ENCODE results near the gene ZNF652. TPM values are rescaled to one million over a fixed set of nuclear protein-coding genes. Genes with fewer than 3 reads are reported as not detected.

The ZNF652 gene
- polyA plus RNA-seq, 1 donor (not counting 4 experiments of a cell fraction or from before 2014, with no cell fraction given), result 8.9 TPM

GRCh38 chr17:49249890-49250522 is 112.0 kb downstream of the ZNF652 start:
- dilution Hi-C loops (cut with MboI; ENCODE audit: extremely low pct_ligation_motif_present, low sequenced_read_pairs), result no loop called here
- FAIRE-seq, result no peak
- H3K4me2 ChIP-seq (ENCODE audit: control insufficient read depth, extremely low read depth, insufficient read depth, low read depth, low read length), result no peak overlapping the region

GRCh38 chr17:49249292-49249794 is 112.7 kb downstream of the ZNF652 start:
- Histone ChIP-seq H4K20me1 (ENCODE audit: control insufficient read depth, extremely low read depth, insufficient read depth, low read length) (no peaks in the 10 kb centered on the region), H3K9ac (ENCODE audit: control insufficient read depth, extremely low read depth, insufficient read depth, low read length) (no peak overlapping the region), H2AFZ (ENCODE audit: control insufficient read depth, low read length) (no peak overlapping the region), H3K9me1 (ENCODE audit: control insufficient read depth, extremely low read depth, insufficient read depth, low read length) (no peaks in the 10 kb centered on the region), H3K27me3 (ENCODE audit: control insufficient read depth, extremely low read depth, insufficient read depth, low read length) (peaks cover 4% of the 10 kb centered on the region), H3K27ac (ENCODE audit: control insufficient read depth, insufficient read depth, low read length) (no peak overlapping the region), H3K4me2 (ENCODE audit: control insufficient read depth, extremely low read depth, insufficient read depth, low read depth, low read length) (no peak overlapping the region), H3K79me2 (ENCODE audit: control insufficient read depth, insufficient read depth, low read length) (no peaks in the 10 kb centered on the region), H3K4me3 (ENCODE audit: control insufficient read depth in 2 of 3, extremely low read depth in 1 of 3, insufficient read depth in 2 of 3, low read depth in 1 of 3, low read length in 3 of 3) (no peak overlapping the region), H3K4me1 (ENCODE audit: control insufficient read depth, extremely low read depth, insufficient read depth, low read length) (no peaks in the 10 kb centered on the region), H3K9me3 (ENCODE audit: control insufficient read depth, low read depth, low read length) (no peaks in the 10 kb centered on the region), H3K36me3 (ENCODE audit: control insufficient read depth in 2 of 2, extremely low read depth in 1 of 2, insufficient read depth in 2 of 2, low read length in 2 of 2) (no peaks in the 10 kb centered on the region)
- FAIRE-seq, result no peak
- dilution Hi-C loops (cut with MboI; ENCODE audit: extremely low pct_ligation_motif_present, low sequenced_read_pairs), result no loop called here
- no peak for DNase-seq (ENCODE audit: low read depth, low spot score)
- TF ChIP-seq EZH2 (IDR thresholded peaks at IDR 0.05; ENCODE audit: low read length), result no peak
- TF ChIP-seq CTCF (optimal IDR thresholded peaks at IDR 0.05 in 1 of 3, IDR thresholded peaks at IDR 0.05 in 1 of 3, conservative IDR thresholded peaks at IDR 0.05 in 1 of 3; ENCODE audit: extremely low read depth in 1 of 3, insufficient read depth in 2 of 3, low read length in 3 of 3), result no peak

More at GRCh38 chr17:49249890-49250522, 112.0 kb downstream of the ZNF652 start:
- Histone ChIP-seq H4K20me1 (ENCODE audit: control insufficient read depth, extremely low read depth, insufficient read depth, low read length) (no peaks in the 10 kb centered on the region), H3K79me2 (ENCODE audit: control insufficient read depth, insufficient read depth, low read length) (no peaks in the 10 kb centered on the region), H3K27me3 (ENCODE audit: control insufficient read depth, extremely low read depth, insufficient read depth, low read length) (peaks cover 4% of the 10 kb centered on the region), H3K27ac (ENCODE audit: control insufficient read depth, insufficient read depth, low read length) (no peak overlapping the region), H3K9me3 (ENCODE audit: control insufficient read depth, low read depth, low read length) (no peaks in the 10 kb centered on the region), H3K9me1 (ENCODE audit: control insufficient read depth, extremely low read depth, insufficient read depth, low read length) (no peaks in the 10 kb centered on the region), H3K36me3 (ENCODE audit: control insufficient read depth in 2 of 2, extremely low read depth in 1 of 2, insufficient read depth in 2 of 2, low read length in 2 of 2) (no peaks in the 10 kb centered on the region), H3K4me3 (ENCODE audit: control insufficient read depth in 2 of 3, extremely low read depth in 1 of 3, insufficient read depth in 2 of 3, low read depth in 1 of 3, low read length in 3 of 3) (no peak overlapping the region), H2AFZ (ENCODE audit: control insufficient read depth, low read length) (no peak overlapping the region), H3K9ac (ENCODE audit: control insufficient read depth, extremely low read depth, insufficient read depth, low read length) (no peak overlapping the region), H3K4me1 (ENCODE audit: control insufficient read depth, extremely low read depth, insufficient read depth, low read length) (no peaks in the 10 kb centered on the region)
- TF ChIP-seq CTCF (optimal IDR thresholded peaks at IDR 0.05 in 1 of 3, IDR thresholded peaks at IDR 0.05 in 1 of 3, conservative IDR thresholded peaks at IDR 0.05 in 1 of 3; ENCODE audit: extremely low read depth in 1 of 3, insufficient read depth in 2 of 3, low read length in 3 of 3), result no peak
- TF ChIP-seq EZH2 (IDR thresholded peaks at IDR 0.05; ENCODE audit: low read length), result no peak
- no peak for DNase-seq (ENCODE audit: low read depth, low spot score)
